ENCODE results near the gene VPS35.

Gene VPS35

DNA sequence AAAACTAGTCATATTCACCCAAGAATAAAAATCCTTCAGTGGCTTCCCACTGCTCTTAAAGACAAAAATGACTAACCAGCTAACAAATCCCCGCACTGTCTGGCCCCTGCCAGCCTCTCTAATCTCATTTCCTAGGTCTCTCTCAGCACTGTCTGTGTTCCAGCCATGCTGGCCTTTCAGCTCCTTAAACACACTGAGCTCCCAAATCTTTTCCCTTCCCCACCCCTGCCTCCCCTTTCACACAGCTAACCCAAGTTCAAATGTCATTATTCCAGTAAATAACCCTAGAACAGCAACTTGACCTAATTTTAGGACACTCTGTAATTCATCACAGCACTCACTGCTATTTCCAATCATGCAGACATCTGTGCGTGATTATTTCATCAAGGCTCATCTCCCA lies 75.6 kb downstream of the VPS35 start:
- no peak for DNase-seq (ENCODE audit: low spot score)

DNA sequence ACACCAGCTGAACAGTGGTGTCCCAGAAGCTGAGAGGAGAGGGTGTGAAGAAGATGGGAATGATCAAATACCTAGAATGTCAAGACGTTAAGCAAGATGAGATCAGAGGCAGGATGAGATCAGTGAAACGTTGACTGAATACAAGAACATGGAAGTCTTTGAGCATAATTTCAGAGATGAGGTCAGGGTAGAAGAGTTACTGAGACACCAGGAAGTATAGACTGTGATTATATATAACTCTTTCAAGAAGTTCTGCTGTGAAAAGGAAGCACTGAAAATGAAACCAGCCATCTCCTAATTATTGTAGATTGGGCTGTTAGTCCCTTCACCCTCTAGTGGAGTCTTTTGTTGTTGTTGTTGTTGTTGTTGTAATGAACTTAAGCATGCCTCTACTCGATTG lies 76.9 kb downstream of the VPS35 start:
- no peak for DNase-seq (ENCODE audit: low spot score)

DNA sequence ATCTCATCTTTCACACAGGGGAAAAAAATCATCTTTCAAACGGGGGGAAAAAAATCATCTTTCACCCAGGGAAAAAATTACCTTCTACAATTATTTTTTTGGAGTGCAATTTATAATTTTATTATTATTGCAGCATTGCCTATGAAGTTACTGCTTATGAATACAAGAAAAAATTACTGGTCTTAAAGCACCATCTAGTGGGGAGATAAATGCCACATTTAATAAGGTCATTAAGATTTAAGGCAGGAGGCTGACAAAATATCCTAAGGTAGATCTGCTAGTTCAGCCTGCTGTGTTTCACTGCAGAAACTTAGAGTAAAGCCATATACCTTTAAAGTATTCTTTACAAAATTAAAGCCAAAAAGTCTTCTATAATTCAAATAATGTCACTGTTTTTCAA lies 81.4 kb downstream of the VPS35 start:
- DNase-seq (ENCODE audit: low spot score): peak; percentile 77

DNA sequence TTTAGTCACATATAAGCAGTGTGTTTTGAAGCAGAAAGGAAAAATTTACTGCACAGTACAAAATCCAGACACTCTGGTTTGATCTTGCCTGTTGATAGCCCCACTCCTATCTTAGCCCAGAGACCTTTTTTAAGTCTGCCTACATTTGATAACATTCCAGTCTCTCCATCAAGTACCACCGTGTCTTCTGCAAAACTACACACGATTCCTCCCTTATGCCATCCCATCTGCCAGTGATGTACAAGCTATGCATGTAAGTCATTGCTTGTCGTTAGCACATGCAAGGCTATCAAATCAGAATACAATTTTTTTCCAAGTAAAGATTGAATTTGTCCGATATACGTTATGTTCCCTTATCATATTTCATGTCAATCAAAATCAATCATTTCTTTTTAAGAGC lies 82.7 kb downstream of the VPS35 start:
- DNase-seq (ENCODE audit: low spot score): no peak
